PC-3 (cell line): Measurements from ENCODE around the gene RAB26. TPM values are rescaled to one million over a fixed set of nuclear protein-coding genes. Genes with fewer than 3 reads are reported as not detected.
"Not testable (repeated sequence)": the region's sequence is repeated elsewhere in the genome, so short reads cannot be mapped to it uniquely, and the experiment has no call there.

ENCODE experiments used
- ATAC-seq: fragments of 200-7000 bp; cut with Tn5 transposase; 2 replicates; pipeline ENCODE4 v1.9.1; 2020; ENCODE audit warnings: mild to moderate bottlenecking, moderate library complexity
- BruUV-seq: library from RNA; stranded (reverse); fragments of 400-500 nt; replicated peaks from 2 replicates; lab custom pipeline; 2021; lab: Mats Ljungman, UMichigan
- CTCF ChIA-PET: fragments of 300-600 bp; sonication (Branson Sonifier 250); formaldehyde crosslinking; loops from one replicate; lab custom pipeline; 2022; ENCODE audit warnings: antibody characterized with exemption; lab: Charles Lee
- POLR2A ChIA-PET: fragments of 300-600 bp; sonication (Branson Sonifier 250); formaldehyde crosslinking; loops from one replicate; lab custom pipeline; 2022; ENCODE audit warnings: antibody characterized with exemption; ENCODE audit not compliant: unreplicated experiment; lab: Charles Lee
- DNase-seq: peaks from one replicate; pipeline ENCODE4 v3.0.0-alpha.2; 2015
- H2AFZ ChIP-seq: fragments of 300-600 bp; sonication (generic); 2 replicates; pipeline ENCODE4 v1.6.0; 2016; ENCODE audit warnings: antibody characterized with exemption, low read length
- H3F3A ChIP-seq: fragments of 300-600 bp; sonication (generic); one replicate; pipeline ENCODE4 v1.6.0; 2017; ENCODE audit warnings: antibody characterized with exemption, low read length, control low read depth, mild to moderate bottlenecking; ENCODE audit not compliant: unreplicated experiment
- H3K27ac ChIP-seq: fragments of 300-600 bp; sonication (generic); 2 replicates; pipeline ENCODE4 v1.5.1; 2016; ENCODE audit warnings: mild to moderate bottlenecking, low read length
- H3K27me3 ChIP-seq: fragments of 300-600 bp; sonication (generic); 2 replicates; pipeline ENCODE4 v1.6.1; 2016; ENCODE audit warnings: low read length, mixed read lengths
- H3K36me3 ChIP-seq: fragments of 300-600 bp; sonication (generic); 2 replicates; pipeline ENCODE4 v1.6.1; 2016; ENCODE audit warnings: low read depth, mixed run types, low read length, mixed read lengths
- H3K4me1 ChIP-seq: fragments of 300-600 bp; sonication (generic); 2 replicates; pipeline ENCODE4 v1.5.1; 2016; ENCODE audit warnings: low read length; ENCODE audit not compliant: insufficient read depth
- H3K4me2 ChIP-seq: fragments of 300-600 bp; sonication (generic); 2 replicates; pipeline ENCODE4 v1.6.0; 2016; ENCODE audit warnings: low read length
- H3K4me3 ChIP-seq: fragments of 300-600 bp; sonication (generic); 2 replicates; pipeline ENCODE4 v1.5.1; 2016; ENCODE audit warnings: mild to moderate bottlenecking, low read length, mixed read lengths
- H3K79me2 ChIP-seq: fragments of 300-600 bp; sonication (generic); 2 replicates; pipeline ENCODE4 v1.6.1; 2017; ENCODE audit warnings: low read length, mixed read lengths
- H3K9ac ChIP-seq: fragments of 300-600 bp; sonication (generic); 2 replicates; pipeline ENCODE4 v1.6.0; 2016; ENCODE audit warnings: mild to moderate bottlenecking, low read length
- H3K9me2 ChIP-seq: fragments of 300-600 bp; sonication (generic); replicated peaks from 2 replicates; pipeline ENCODE4 v1.6.1; 2016; ENCODE audit warnings: mixed run types, low read length, mixed read lengths
- H3K9me3 ChIP-seq: fragments of 300-600 bp; sonication (generic); 2 replicates; pipeline ENCODE4 v1.6.1; 2016; ENCODE audit warnings: low read length, mixed read lengths
- H4K20me1 ChIP-seq: fragments of 300-600 bp; sonication (generic); 2 replicates; pipeline ENCODE4 v1.6.1; 2016; ENCODE audit warnings: low read length, mixed read lengths
- CTCF ChIP-seq: fragments of 300-600 bp; sonication (generic); conservative IDR thresholded peaks from 2 replicates; pipeline ENCODE4 v1.5.1; 2017; ENCODE audit warnings: antibody characterized with exemption, low read depth, mild to moderate bottlenecking, low read length
- EZH2 ChIP-seq: fragments of 300-600 bp; sonication (generic); IDR thresholded peaks from one replicate; pipeline ENCODE4 v1.6.1; 2017; ENCODE audit warnings: antibody characterized with exemption, mild to moderate bottlenecking, low read length; ENCODE audit not compliant: unreplicated experiment
- EZH2phosphoT487 ChIP-seq: fragments of 300-600 bp; sonication (generic); IDR thresholded peaks from 2 replicates; pipeline ENCODE4 v1.6.1; 2018; ENCODE audit warnings: mild to moderate bottlenecking, antibody characterized with exemption, low read length, borderline replicate concordance
- intact Hi-C: fragments of 100-400 bp; cut with micrococcal nuclease; formaldehyde crosslinking; loops from 2 replicates; pipeline ENCODE4 v1.9.0; 2023
- total RNA-seq: library from RNA; depleted of rRNA; stranded (reverse); fragments of >200 nt; gene quantifications from 2 replicates; pipeline ENCODE4 v1.2.3, GENCODE V29; 2014

RAB26 gene
- total RNA-seq, 1 experiment from 2014 or later: 5.6 TPM

- H3K9me3 ChIP-seq, intact Hi-C loops, H3K36me3 ChIP-seq, H2AFZ ChIP-seq, ATAC-seq, POLR2A ChIA-PET, H3K27ac ChIP-seq, H3K9me2 ChIP-seq, H3K9ac ChIP-seq, DNase-seq, H3F3A ChIP-seq, H3K4me3 ChIP-seq, CTCF ChIA-PET, H4K20me1 ChIP-seq, H3K4me2 ChIP-seq, H3K4me1 ChIP-seq, H3K27me3 ChIP-seq, H3K79me2 ChIP-seq: not testable (repeated sequence)
- BruUV-seq: TSS peak; percentile 33
These were observed 30.3 kb upstream of the RAB26 start for GRCh38 chr16:2117960-2118722.

- BruUV-seq, intact Hi-C loops, H3K9me3 ChIP-seq, H3K79me2 ChIP-seq, H3K27me3 ChIP-seq, H3K9ac ChIP-seq, H2AFZ ChIP-seq, H3K36me3 ChIP-seq, POLR2A ChIA-PET, H3K4me1 ChIP-seq, H3K4me3 ChIP-seq, H3F3A ChIP-seq, H3K27ac ChIP-seq, ATAC-seq, H4K20me1 ChIP-seq, CTCF ChIA-PET, H3K9me2 ChIP-seq, H3K4me2 ChIP-seq: not testable (repeated sequence)
- DNase-seq: peak; percentile 11
These were observed 27.1 kb upstream of the RAB26 start for GRCh38 chr16:2121325-2121724.

GRCh38 chr16:2121853-2122252, 26.6 kb upstream of the RAB26 start:
- Histone ChIP-seq H3K79me2 (peaks cover 5% of the 10 kb centered on the region), H3K4me1 (no peaks in the 10 kb centered on the region), H3K4me3 (no peak overlapping the region), H2AFZ (no peak overlapping the region), H3K9me3 (no peaks in the 10 kb centered on the region), H3K9me2 (no peaks in the 10 kb centered on the region), H3K9ac (no peak overlapping the region), H3K4me2 (no peak overlapping the region), H3K27me3 (no peaks in the 10 kb centered on the region), H3K36me3 (no peaks in the 10 kb centered on the region), H3K27ac (no peak overlapping the region), H4K20me1 (no peaks in the 10 kb centered on the region), H3F3A (no peaks in the 10 kb centered on the region)
- CTCF ChIA-PET: no interaction called here
- TF ChIP-seq CTCF: no peak
- no peak for TF ChIP-seq EZH2
- no peak for TF ChIP-seq EZH2phosphoT487
- no peak for ATAC-seq
- DNase-seq: no peak
- intact Hi-C loops: no loop called here
- POLR2A ChIA-PET: no interaction called here
- no TSS peak for BruUV-seq

- H3K9me2 ChIP-seq: no peaks in the 10 kb centered on the region
- no peaks in the 10 kb centered on the region for H3K27me3 ChIP-seq
- no peak overlapping the region for H3K4me3 ChIP-seq
- H3K79me2 ChIP-seq: peaks cover 10% of the 10 kb centered on the region
- H3K27ac ChIP-seq: no peak overlapping the region
- H3K9ac ChIP-seq: no peak overlapping the region
- H3F3A ChIP-seq: no peaks in the 10 kb centered on the region
- POLR2A ChIA-PET: no interaction called here
- no peaks in the 10 kb centered on the region for H4K20me1 ChIP-seq
- H3K36me3 ChIP-seq: no peaks in the 10 kb centered on the region
- DNase-seq (no peak), ATAC-seq (no peak)
- no TSS peak for BruUV-seq
- H3K4me2 ChIP-seq: no peak overlapping the region
- H3K4me1 ChIP-seq: no peaks in the 10 kb centered on the region
- CTCF ChIA-PET: no interaction called here
- intact Hi-C loops: no loop called here
- no peak for TF ChIP-seq EZH2phosphoT487
- no peak for TF ChIP-seq CTCF
- TF ChIP-seq EZH2: no peak
- H3K9me3 ChIP-seq: no peaks in the 10 kb centered on the region
- H2AFZ ChIP-seq: no peak overlapping the region
These were observed 26.0 kb upstream of the RAB26 start for GRCh38 chr16:2122429-2122828.

GRCh38 chr16:2122934-2123683, 25.3 kb upstream of the RAB26 start:
- BruUV-seq, H3F3A ChIP-seq, ATAC-seq, H3K9ac ChIP-seq, H4K20me1 ChIP-seq, H3K4me3 ChIP-seq, H3K27ac ChIP-seq, H3K9me3 ChIP-seq, H3K27me3 ChIP-seq, H3K4me1 ChIP-seq, H3K79me2 ChIP-seq, H2AFZ ChIP-seq, intact Hi-C loops, H3K9me2 ChIP-seq, CTCF ChIA-PET, H3K4me2 ChIP-seq, DNase-seq, H3K36me3 ChIP-seq: not testable (repeated sequence)
- POLR2A ChIA-PET: interaction anchor here (0.6 kb wide), 1 partner anchor 32 kb away, joined by 3 read pairs; no protein-coding TSS in a partner anchor
